Thyroid gland (tissue), 4 donors: ENCODE data around the gene EVA1C.

ENCODE experiments used
- CTCF ChIP-seq, 6 experiments: fragments of 200-600 bp in 3 of 6; fragments of 450-650 bp in 3 of 6; sonication (generic) in 3 of 6; IDR thresholded peaks; one replicate each; pipeline ENCODE4 v1.5.1; 2016 to 2019; ENCODE audit warnings: antibody characterized with exemption in 6 of 6, mild to moderate bottlenecking in 2 of 6, inconsistent platforms in 1 of 6, moderate library complexity in 1 of 6
- POLR2A ChIP-seq, 2 donors: fragments of 450-650 bp; IDR thresholded peaks; one replicate each; pipeline ENCODE4 v1.6.1; 2017; ENCODE audit warnings: antibody characterized with exemption in 2 of 2, mild to moderate bottlenecking in 2 of 2, moderate library complexity in 1 of 2

GRCh38 chr21:32393677-32394001 lies 18.9 kb upstream of the EVA1C start:
- TF ChIP-seq CTCF (IDR thresholded peaks at IDR 0.05) (no peak), POLR2A (IDR thresholded peaks at IDR 0.05) (no peak)
